ENCODE data around the gene LIME1.

GRCh38 chr20:63694584-63695423, 41.7 kb upstream of the LIME1 start:
- TF ChIP-seq NR3C1 (CRISPR knock-in tag; conservative IDR thresholded peaks at IDR 0.05; ENCODE audit: low read depth) (no peak), HMGA2 (CRISPR knock-in tag; IDR thresholded peaks at IDR 0.05) (no peak), SMAD3 (CRISPR knock-in tag; IDR thresholded peaks at IDR 0.05; ENCODE audit: borderline replicate concordance) (no peak), E2F1 (CRISPR knock-in tag; IDR thresholded peaks at IDR 0.05) (no peak), USF2 (CRISPR knock-in tag; IDR thresholded peaks at IDR 0.05) (no peak), ZNF121 (CRISPR knock-in tag; IDR thresholded peaks at IDR 0.05) (no peak), KAT7 (CRISPR knock-in tag; IDR thresholded peaks at IDR 0.05; ENCODE audit: borderline replicate concordance) (no peak), CREM (CRISPR knock-in tag; IDR thresholded peaks at IDR 0.05) (no peak), ZNF138 (CRISPR knock-in tag; conservative IDR thresholded peaks at IDR 0.05) (no peak), ZNF232 (CRISPR knock-in tag; IDR thresholded peaks at IDR 0.05) (no peak), PRDM15 (CRISPR knock-in tag; IDR thresholded peaks at IDR 0.05) (no peak)
- TF ChIP-seq, protein P1, sequence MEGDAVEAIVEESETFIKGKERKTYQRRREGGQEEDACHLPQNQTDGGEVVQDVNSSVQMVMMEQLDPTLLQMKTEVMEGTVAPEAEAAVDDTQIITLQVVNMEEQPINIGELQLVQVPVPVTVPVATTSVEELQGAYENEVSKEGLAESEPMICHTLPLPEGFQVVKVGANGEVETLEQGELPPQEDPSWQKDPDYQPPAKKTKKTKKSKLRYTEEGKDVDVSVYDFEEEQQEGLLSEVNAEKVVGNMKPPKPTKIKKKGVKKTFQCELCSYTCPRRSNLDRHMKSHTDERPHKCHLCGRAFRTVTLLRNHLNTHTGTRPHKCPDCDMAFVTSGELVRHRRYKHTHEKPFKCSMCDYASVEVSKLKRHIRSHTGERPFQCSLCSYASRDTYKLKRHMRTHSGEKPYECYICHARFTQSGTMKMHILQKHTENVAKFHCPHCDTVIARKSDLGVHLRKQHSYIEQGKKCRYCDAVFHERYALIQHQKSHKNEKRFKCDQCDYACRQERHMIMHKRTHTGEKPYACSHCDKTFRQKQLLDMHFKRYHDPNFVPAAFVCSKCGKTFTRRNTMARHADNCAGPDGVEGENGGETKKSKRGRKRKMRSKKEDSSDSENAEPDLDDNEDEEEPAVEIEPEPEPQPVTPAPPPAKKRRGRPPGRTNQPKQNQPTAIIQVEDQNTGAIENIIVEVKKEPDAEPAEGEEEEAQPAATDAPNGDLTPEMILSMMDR (IDR thresholded peaks at IDR 0.05): no peak
- TF ChIP-seq, protein P2, sequence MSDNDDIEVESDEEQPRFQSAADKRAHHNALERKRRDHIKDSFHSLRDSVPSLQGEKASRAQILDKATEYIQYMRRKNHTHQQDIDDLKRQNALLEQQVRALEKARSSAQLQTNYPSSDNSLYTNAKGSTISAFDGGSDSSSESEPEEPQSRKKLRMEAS (CRISPR knock-in tag; IDR thresholded peaks at IDR 0.05): no peak

Data from WTC11 (cell line).